OCI-LY7 (cell line): ENCODE data around the gene ELOB.

Source experiments
- EZH2phosphoT487 ChIP-seq: fragments of 200-600 bp; sonication (generic); IDR thresholded peaks from 2 replicates; pipeline ENCODE4 v1.6.1; 2018; ENCODE audit warnings: low read depth, borderline replicate concordance, mild to moderate bottlenecking, mixed run types, antibody characterized with exemption, low read length, moderate library complexity, mixed read lengths
- TF ChIP-seq, protein P1 (sequence below): fragments of 200-600 bp; sonication (generic); conservative IDR thresholded peaks from 2 replicates; pipeline ENCODE4 v1.5.1; 2014; ENCODE audit warnings: mild to moderate bottlenecking, antibody characterized with exemption, low read length, moderate library complexity, mixed read lengths

DNA sequence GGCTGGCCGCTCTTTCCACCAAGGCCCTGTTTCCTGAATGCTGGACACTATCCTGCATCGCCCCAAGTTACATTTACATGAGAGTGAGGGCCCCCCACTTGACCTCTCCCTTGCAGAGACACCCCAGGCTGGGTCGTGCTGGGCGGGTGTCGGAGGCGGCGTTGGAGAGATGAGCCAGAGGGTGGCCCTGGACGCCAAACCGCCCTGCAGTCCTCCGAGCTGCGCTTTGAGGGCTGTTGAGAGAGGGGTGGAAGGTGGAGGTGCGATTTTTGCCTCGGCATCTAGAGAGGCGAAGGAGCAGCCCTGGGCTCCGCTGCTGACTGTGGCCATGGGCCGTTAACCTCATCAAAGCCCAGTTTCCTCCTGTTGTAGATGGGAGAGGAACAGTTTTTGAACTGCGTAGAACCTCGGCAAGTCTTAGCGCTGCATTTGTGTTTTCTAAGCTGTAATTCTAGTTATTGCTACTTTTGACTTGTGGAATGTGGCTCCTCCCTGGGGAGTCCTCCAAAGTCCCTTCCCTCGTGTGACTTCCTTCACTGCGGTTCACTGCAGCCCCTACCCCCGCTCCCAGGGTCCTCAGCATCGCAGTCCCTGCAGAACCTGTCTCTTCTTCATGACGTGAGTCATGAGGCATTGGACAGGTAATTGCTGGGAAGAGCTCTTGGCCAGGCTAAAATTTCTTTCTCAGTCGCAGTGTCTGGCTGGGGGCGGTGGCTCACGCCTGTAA is 986 bp upstream of the ELOB start:
- TF ChIP-seq, protein P1, sequence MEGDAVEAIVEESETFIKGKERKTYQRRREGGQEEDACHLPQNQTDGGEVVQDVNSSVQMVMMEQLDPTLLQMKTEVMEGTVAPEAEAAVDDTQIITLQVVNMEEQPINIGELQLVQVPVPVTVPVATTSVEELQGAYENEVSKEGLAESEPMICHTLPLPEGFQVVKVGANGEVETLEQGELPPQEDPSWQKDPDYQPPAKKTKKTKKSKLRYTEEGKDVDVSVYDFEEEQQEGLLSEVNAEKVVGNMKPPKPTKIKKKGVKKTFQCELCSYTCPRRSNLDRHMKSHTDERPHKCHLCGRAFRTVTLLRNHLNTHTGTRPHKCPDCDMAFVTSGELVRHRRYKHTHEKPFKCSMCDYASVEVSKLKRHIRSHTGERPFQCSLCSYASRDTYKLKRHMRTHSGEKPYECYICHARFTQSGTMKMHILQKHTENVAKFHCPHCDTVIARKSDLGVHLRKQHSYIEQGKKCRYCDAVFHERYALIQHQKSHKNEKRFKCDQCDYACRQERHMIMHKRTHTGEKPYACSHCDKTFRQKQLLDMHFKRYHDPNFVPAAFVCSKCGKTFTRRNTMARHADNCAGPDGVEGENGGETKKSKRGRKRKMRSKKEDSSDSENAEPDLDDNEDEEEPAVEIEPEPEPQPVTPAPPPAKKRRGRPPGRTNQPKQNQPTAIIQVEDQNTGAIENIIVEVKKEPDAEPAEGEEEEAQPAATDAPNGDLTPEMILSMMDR = no peak
- no peak for TF ChIP-seq EZH2phosphoT487
